WTC11 (cell line): ENCODE data around the gene MYMX.

Experiments used
- NFYB ChIP-seq: sonication (generic); formaldehyde crosslinking; conservative IDR thresholded peaks from 2 replicates; pipeline ENCODE4 v1.8.0; 2022; ENCODE audit warnings: low read depth, missing genetic modification reagents
- RELA ChIP-seq: sonication (generic); formaldehyde crosslinking; IDR thresholded peaks from 2 replicates; pipeline ENCODE4 v1.8.1; 2022; ENCODE audit warnings: missing genetic modification reagents, mild to moderate bottlenecking, borderline replicate concordance
- TF ChIP-seq, protein P1 (sequence below): fragments of 200-600 bp; IDR thresholded peaks from 2 replicates; pipeline ENCODE4 v1.8.0; 2022; ENCODE audit warnings: antibody characterized with exemption

DNA sequence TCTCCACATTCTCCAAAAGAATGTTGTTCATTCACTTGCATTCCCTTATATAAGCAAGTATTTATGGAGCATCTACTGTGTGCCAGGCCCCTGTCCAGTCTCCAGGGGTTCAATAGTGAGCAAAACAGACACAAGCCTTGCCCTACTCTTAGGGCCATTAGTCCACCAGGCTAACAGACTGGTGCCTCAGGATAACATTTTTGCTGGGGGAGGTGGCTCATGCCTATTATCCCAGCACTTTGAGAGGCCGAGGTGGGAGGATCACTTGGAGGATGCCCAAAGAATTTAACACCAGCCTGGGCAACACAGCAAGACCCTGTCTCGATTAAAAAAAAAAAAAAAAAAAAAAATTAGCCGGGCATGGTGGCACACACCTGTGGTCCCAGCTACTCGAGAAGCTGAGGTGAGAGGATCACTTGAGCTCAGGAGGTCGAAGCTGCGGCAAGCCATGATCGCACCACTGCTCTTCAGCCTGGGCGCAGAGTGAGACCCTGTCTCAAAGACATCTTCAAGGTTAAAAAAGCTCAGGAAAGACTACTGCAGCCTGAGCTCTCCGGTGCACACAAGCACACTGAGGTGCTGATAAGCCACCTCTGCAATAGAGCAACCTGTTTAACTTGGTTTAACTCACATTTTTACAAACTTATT lies 38.2 kb upstream of the MYMX start:
- TF ChIP-seq, protein P1, sequence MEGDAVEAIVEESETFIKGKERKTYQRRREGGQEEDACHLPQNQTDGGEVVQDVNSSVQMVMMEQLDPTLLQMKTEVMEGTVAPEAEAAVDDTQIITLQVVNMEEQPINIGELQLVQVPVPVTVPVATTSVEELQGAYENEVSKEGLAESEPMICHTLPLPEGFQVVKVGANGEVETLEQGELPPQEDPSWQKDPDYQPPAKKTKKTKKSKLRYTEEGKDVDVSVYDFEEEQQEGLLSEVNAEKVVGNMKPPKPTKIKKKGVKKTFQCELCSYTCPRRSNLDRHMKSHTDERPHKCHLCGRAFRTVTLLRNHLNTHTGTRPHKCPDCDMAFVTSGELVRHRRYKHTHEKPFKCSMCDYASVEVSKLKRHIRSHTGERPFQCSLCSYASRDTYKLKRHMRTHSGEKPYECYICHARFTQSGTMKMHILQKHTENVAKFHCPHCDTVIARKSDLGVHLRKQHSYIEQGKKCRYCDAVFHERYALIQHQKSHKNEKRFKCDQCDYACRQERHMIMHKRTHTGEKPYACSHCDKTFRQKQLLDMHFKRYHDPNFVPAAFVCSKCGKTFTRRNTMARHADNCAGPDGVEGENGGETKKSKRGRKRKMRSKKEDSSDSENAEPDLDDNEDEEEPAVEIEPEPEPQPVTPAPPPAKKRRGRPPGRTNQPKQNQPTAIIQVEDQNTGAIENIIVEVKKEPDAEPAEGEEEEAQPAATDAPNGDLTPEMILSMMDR, result no peak
- TF ChIP-seq RELA (CRISPR knock-in tag) (no peak), NFYB (CRISPR knock-in tag) (no peak)
